GM21717 (cell line): Measurements from ENCODE around the gene CASP7.
"Not testable (repeated sequence)": the region's sequence is repeated elsewhere in the genome, so short reads cannot be mapped to it uniquely, and the experiment has no call there.

ENCODE experiments used
- ATAC-seq: cut with Tn5 transposase; IDR thresholded peaks from one replicate; pipeline ENCODE4 v1.9.1; 2021; ENCODE audit warnings: mild to moderate bottlenecking, moderate library complexity; ENCODE audit not compliant: unreplicated experiment

The CASP7 gene

DNA sequence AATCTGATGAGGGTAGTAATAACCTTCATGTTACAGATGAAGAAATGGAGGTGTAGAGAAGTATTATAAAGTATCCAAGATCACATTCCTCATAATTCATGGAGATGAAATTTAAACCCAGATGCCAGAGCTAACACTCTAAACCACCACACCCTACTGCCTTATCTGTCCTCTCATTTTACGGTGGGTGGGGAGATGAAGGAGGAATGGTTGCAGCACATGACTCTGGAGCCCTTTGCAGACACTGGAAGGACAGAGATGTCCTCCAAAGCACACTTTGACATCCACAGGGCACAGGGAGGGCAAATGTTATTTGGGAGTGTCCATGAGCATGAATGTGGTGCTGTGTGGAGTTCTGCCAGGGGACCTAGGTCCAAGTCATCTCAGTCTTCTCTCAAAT, 72.8 kb downstream of the CASP7 start:
- no peak for ATAC-seq

DNA sequence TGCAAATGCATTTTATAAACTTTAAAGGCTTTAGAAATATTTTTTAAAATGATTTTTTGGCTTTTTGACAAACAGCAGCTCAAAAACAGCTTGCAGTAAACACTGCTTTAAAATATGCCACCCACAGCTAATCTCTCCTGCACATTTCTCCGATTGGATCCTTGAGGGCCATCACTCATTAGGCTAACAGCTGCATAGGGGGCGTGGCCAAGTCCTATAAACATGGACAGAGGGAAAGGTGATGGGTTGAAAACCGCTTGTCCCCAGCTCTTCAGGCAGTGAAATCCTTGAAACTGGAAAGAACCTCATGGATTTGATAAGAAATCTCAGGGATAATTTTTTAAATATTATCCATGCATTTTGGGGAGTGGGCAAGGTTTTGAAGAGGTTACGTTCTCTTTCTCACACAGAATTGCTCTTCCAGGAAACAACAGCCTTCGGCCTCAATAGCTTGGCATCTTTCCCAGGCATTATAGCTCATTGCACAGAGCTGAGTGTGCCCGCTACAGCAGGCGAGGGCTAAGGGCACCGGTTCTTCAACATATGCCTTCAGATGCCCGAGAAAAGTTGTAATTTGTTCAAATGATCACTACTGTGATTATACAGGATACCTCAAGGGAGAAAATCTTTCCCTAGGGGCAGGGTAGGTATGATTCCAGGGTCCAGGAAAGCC, 73.4 kb downstream of the CASP7 start:
- no peak for ATAC-seq

DNA sequence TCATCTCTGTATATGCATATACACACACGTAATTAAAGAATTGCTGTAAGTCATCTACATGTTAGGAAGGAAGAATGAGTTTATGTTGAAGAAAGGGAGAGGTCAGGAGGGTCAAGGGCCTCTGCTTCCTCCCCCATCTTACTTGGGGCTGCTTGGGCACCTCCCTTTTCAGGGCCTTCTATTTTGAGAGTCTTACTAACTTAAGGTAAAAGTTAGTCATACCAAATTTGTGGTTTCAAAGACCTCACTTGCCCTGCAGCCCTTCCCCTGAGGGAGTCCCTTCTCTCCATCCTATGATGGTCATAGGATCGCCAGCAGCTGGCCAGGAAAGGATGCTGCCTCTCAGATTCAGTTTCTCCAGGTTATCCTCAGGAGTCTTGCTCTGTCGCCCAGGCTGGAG, 74.4 kb downstream of the CASP7 start:
- ATAC-seq, result no peak

DNA sequence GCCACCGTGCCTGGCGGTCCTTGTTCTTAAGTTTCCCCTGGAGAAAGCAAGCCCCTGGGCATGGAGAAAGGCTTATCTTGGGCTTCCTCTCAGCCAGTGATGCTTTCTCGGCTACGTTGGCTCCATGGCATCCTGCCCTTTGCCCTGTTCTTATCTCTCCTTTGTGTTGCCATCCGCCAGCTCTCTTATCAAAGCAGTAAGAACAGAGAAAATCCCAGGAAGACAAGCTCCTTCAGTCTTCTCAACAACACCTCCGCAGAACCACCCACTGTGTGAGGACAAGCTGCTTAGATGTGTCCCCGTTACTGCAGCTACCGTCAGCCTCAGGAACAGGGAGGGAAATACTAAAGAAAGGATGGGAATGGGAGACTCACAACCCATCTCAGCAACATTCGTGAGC, 75.1 kb downstream of the CASP7 start:
- no peak for ATAC-seq

DNA sequence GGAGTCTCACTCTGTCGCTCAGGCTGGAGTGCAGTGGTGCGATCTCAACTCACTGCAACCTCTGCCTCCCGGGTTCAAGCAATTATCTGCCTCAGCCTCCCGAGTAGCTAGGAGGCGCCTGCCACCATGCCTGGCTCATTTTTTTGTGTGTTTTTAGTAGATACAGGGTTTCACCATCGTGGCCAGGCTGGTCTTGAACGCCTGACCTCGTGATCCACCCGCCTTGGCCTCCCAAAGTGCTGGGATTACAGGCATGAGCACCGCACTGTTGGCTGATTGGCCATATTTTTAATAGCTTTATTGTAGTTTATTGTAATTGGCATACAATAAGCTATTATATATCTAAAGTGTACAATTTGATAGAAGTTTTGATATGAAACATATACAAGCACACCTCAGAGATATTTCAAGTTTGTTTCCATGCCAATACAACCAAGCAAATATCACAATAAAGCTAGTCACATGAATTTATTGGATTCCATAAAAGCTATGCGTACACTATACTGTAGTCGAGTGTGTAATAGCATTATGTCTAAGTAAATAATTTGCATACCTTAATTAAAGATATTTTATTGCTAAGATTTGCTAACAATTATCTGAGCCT, 77.3 kb downstream of the CASP7 start:
- ATAC-seq, result no peak

DNA sequence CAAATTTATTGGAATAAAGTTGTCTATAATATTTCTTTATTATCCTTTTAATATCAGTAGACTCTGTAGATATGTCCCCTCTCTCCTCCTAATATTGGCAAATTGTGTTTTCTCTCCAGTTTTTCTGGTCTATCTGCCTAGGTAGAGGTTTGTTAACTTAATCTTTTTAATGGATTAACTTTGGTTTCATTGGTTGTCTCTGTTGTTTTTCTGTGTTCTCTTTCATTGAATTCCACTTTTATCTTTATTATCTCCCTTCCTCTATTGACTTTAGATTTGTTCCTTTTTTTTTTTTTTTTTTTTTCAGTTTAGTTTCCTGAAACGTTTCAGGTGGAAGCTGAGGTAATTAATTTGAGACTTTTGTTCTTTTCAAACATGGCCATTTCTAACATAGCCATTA, 82.4 kb downstream of the CASP7 start:
- no peak for ATAC-seq

DNA sequence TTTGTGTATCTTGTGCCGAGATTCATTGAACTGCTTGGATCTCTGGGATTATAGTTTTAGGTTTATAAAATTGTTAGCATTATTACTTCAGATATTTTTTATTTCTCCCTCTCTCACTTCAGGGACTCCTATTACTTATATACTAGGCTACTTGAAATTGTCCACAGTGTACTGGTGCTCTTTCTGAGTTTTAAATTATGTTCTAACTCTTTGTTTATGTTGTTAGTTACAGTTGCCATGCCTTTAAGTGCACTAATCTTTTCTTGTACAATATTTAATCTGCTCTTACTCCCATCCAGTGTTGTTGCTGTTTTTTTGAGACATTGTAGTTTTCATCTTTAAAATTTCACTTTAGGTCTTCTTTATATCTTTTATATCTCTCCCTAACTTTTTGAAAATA, 84.9 kb downstream of the CASP7 start:
- ATAC-seq, result no peak

DNA sequence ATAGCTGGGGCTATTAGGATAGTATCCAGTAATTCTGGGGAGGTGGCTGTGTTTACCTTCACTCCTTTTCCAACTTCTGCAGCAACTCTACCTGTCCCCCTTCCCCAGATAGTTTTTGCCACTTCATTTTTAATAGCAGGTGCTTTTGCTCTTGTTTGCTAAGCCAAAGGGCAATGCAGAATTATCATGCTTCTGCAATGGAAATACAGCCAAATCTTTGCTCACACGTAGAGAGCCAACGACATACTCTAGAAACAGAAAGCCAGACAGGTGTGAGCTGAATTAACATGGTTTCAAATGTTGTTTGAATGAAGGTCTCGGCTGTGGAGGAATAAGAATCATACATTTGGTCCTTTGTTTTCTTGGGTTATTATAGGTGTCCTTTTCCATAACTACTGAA, 86.2 kb downstream of the CASP7 start:
- ATAC-seq, result no peak

DNA sequence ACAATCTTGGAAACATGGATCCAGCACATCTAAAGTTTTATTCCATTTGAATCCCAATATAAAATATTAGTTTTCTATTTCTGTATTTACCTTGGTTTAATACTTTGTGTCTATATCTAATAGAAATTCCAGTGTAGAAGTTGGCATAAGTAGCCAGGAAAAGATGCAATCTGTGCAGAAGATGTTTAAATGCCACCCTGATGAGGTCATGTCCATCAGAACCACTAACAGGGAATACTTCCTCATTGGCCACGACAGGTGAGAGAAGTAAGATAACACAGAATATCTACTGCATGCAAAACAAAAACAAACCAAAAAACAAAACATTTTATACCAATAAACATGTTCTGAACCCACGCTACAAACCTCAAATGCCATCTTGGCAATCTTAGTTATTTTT, 87.5 kb downstream of the CASP7 start:
- no peak for ATAC-seq

DNA sequence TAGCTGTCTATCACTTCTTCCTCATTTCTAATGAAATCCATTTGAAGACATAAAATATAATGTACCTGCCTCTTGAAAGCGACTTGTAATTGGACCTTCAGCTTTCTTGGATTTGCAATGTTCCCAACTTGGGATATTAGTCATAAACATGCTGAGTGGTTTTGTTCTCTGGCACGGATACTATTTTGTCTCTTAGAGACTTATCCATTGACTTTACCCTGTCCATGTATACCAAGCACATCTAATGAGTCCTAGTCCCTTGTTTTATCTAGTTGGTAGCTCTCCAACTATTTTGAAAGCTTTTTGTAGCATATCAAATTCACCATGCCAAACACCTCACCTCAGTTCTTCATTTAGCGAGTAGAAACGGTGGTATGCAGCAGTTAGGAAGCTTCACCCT, 90.6 kb downstream of the CASP7 start:
- no peak for ATAC-seq

DNA sequence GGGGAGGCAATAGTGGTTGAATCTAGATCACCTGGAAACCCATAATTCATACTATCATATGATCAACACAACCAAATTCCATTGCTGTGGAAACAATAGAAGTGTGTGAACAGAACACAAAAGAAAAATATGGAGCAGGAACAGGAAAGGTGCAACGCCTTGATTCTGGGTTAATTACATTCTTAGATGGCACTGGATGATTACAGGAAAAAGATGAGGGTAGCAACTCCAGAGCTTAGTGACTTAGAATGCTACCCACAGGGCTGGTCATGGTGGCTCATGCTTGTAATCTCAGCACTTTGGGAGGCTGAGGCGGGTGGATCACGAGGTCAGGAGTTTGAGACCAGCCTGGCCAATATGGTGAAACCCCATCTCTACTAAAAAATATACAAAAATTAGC, 91.4 kb downstream of the CASP7 start:
- not testable (repeated sequence) for ATAC-seq

DNA sequence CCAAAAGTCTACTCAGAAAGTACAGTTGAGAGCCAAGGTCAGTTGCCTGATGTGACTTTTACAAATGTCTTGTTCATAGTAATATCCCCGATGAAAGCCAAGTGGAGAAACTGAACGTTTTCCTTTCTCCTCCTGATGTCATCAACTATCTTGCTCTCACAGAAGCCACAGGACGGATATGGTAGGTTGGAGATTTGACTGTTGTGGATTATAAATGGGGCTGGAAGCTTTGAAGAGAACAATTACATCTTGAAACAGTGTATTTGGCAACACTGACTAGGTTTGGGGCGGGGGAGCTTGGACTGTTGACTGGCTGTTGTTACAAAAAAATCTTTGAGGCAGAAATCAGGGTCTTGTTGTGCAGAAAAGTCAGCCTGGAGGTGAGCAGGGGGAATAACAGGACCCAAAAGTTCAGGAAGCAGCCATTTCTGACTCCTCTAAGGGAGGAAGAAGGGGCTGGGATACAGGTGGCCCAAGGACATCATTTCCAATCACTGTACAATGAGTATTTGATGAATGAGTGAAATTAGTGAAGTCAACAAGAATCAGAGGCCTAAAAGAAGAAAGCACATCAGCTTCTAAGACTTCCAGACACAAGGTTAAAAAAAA, 96.1 kb downstream of the CASP7 start:
- no peak for ATAC-seq

DNA sequence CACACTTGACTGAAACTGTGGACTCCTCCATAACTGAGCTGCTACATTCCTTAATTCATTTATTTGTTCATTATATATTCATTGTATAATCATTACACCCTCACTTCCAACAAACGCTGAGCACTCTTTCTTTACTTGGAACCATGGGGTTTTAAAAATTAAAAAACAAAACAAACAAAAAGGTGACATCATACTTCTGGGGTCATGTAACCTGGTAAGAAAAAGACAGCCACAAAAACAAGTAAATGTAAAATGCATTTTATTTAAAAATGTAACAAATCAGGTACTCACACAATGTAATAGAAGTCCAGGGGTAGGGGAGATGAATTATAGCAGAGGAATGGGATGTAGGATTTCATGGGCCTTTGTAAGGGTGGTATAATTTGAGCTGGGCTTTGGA, 96.8 kb downstream of the CASP7 start:
- ATAC-seq, result no peak
